NCI-H1048 (cell line): Measurements from ENCODE around the gene PRPS1.
A peak's percentile ranks its signal among the peaks of the same experiment; 100 is the strongest.
"Not testable (repeated sequence)": the region's sequence is repeated elsewhere in the genome, so short reads cannot be mapped to it uniquely, and the experiment has no call there.

Source experiments
- DNase-seq: peaks from one replicate; lab custom pipeline; 2025; lab: John Stamatoyannopoulos, UW

Gene PRPS1

GRCh38 chrX:107630031-107630689 is 1.9 kb downstream of the PRPS1 start:
- no peak for DNase-seq

GRCh38 chrX:107632346-107632745 is 4.0 kb downstream of the PRPS1 start:
- DNase-seq = no peak

- DNase-seq = no peak
Measured at GRCh38 chrX:107646735-107647134, 18.4 kb downstream of the PRPS1 start.

GRCh38 chrX:107648332-107648731 is 20.0 kb downstream of the PRPS1 start:
- no peak for DNase-seq

GRCh38 chrX:107654566-107654871 is 26.2 kb downstream of the PRPS1 start:
- DNase-seq = no peak

GRCh38 chrX:107654872-107655761 is 26.8 kb downstream of the PRPS1 start:
- DNase-seq = no peak

GRCh38 chrX:107656978-107657377 is 28.7 kb downstream of the PRPS1 start:
- DNase-seq = no peak

GRCh38 chrX:107658660-107659059 is 30.4 kb downstream of the PRPS1 start:
- DNase-seq = no peak

- DNase-seq = no peak
Measured at GRCh38 chrX:107659286-107659685, 31.0 kb downstream of the PRPS1 start.

- no peak for DNase-seq
Measured at GRCh38 chrX:107659768-107660167, 31.5 kb downstream of the PRPS1 start.

GRCh38 chrX:107662145-107662544 is 33.8 kb downstream of the PRPS1 start:
- DNase-seq = no peak

- no peak for DNase-seq
Measured at GRCh38 chrX:107662824-107663223, 34.5 kb downstream of the PRPS1 start.

GRCh38 chrX:107666931-107667330 is 38.6 kb downstream of the PRPS1 start:
- DNase-seq = no peak

- DNase-seq = no peak
Measured at GRCh38 chrX:107667426-107667825, 39.1 kb downstream of the PRPS1 start.

GRCh38 chrX:107668710-107669109 is 40.4 kb downstream of the PRPS1 start:
- not testable (repeated sequence) for DNase-seq

- DNase-seq = no peak
Measured at GRCh38 chrX:107669261-107669660, 41.0 kb downstream of the PRPS1 start.

- no peak for DNase-seq
Measured at GRCh38 chrX:107669885-107670628, 41.7 kb downstream of the PRPS1 start.

- DNase-seq = not testable (repeated sequence)
Measured at GRCh38 chrX:107671256-107671655, 42.9 kb downstream of the PRPS1 start.

GRCh38 chrX:107672955-107673378 is 44.7 kb downstream of the PRPS1 start:
- peak; percentile 11 for DNase-seq

GRCh38 chrX:107673431-107673830 is 45.1 kb downstream of the PRPS1 start:
- no peak for DNase-seq

- DNase-seq = no peak
Measured at GRCh38 chrX:107673933-107674479, 45.7 kb downstream of the PRPS1 start.
